ENCODE data around the gene FRMD4A.

DNA sequence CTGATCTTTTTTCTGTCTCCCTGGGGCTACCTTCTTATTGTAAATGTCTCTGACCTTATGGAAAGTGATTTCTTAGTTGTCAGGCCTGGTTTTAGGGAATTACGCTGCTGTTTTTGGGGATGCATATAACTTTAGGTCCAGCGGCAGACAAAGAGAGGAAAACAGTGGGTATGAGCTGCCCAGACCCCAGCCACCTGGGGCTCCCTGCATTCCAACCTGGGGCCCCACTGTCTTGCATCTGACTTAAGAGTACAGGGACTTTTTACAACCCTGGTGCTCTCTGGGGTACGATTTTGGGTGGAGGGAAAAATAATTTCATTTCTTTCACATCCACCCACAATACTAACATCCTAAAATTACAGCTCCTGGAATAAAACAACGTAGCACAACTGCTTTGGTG is 624.5 kb downstream of the FRMD4A start:
- TF ChIP-seq, protein P1, sequence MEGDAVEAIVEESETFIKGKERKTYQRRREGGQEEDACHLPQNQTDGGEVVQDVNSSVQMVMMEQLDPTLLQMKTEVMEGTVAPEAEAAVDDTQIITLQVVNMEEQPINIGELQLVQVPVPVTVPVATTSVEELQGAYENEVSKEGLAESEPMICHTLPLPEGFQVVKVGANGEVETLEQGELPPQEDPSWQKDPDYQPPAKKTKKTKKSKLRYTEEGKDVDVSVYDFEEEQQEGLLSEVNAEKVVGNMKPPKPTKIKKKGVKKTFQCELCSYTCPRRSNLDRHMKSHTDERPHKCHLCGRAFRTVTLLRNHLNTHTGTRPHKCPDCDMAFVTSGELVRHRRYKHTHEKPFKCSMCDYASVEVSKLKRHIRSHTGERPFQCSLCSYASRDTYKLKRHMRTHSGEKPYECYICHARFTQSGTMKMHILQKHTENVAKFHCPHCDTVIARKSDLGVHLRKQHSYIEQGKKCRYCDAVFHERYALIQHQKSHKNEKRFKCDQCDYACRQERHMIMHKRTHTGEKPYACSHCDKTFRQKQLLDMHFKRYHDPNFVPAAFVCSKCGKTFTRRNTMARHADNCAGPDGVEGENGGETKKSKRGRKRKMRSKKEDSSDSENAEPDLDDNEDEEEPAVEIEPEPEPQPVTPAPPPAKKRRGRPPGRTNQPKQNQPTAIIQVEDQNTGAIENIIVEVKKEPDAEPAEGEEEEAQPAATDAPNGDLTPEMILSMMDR (conservative IDR thresholded peaks at IDR 0.05 in 1 of 2, IDR thresholded peaks at IDR 0.05 in 1 of 2; ENCODE audit: extremely low read depth in 1 of 2, insufficient read depth in 1 of 2, low read depth in 1 of 2, low read length in 2 of 2): no peak
- TF ChIP-seq EZH2 (IDR thresholded peaks at IDR 0.05; ENCODE audit: borderline replicate concordance, low read length): no peak
